ENCODE results near the gene TTC4.
"Not testable (repeated sequence)": the region's sequence is repeated elsewhere in the genome, so short reads cannot be mapped to it uniquely, and the experiment has no call there.

TTC4 gene

GRCh38 chr1:54766726-54767125 is 51.1 kb downstream of the TTC4 start:
- no peak for DNase-seq (ENCODE audit: low read depth)
- TF ChIP-seq CTCF (conservative IDR thresholded peaks at IDR 0.05; ENCODE audit: low read length) = no peak
- H3K4me3 ChIP-seq (ENCODE audit: low read length) = no peak overlapping the region

- TF ChIP-seq CTCF (conservative IDR thresholded peaks at IDR 0.05; ENCODE audit: low read length) = no peak
- DNase-seq (ENCODE audit: low read depth) = no peak
- no peak overlapping the region for H3K4me3 ChIP-seq (ENCODE audit: low read length)
These were observed 51.9 kb downstream of the TTC4 start for GRCh38 chr1:54767526-54767925.

GRCh38 chr1:54768093-54768492 is 52.4 kb downstream of the TTC4 start:
- no peak for TF ChIP-seq CTCF (conservative IDR thresholded peaks at IDR 0.05; ENCODE audit: low read length)
- DNase-seq (ENCODE audit: low read depth) = no peak
- no peak overlapping the region for H3K4me3 ChIP-seq (ENCODE audit: low read length)

GRCh38 chr1:54772951-54773350 is 57.3 kb downstream of the TTC4 start:
- H3K4me3 ChIP-seq (ENCODE audit: low read length) = no peak overlapping the region
- DNase-seq (ENCODE audit: low read depth) = no peak
- no peak for TF ChIP-seq CTCF (conservative IDR thresholded peaks at IDR 0.05; ENCODE audit: low read length)

GRCh38 chr1:54774820-54775498 is 59.3 kb downstream of the TTC4 start:
- TF ChIP-seq CTCF (conservative IDR thresholded peaks at IDR 0.05; ENCODE audit: low read length) = no peak
- no peak overlapping the region for H3K4me3 ChIP-seq (ENCODE audit: low read length)
- no peak for DNase-seq (ENCODE audit: low read depth)

GRCh38 chr1:54775828-54776721 is 60.4 kb downstream of the TTC4 start:
- H3K4me3 ChIP-seq (ENCODE audit: low read length); DNase-seq (ENCODE audit: low read depth): not testable (repeated sequence)

GRCh38 chr1:54777011-54777410 is 61.4 kb downstream of the TTC4 start:
- DNase-seq (ENCODE audit: low read depth) = no peak
- TF ChIP-seq CTCF (conservative IDR thresholded peaks at IDR 0.05; ENCODE audit: low read length) = no peak
- H3K4me3 ChIP-seq (ENCODE audit: low read length) = no peak overlapping the region

Measured in AG10803 (cell line).